ENCODE measurements around the gene SAP25.

- TF ChIP-seq CTCF (IDR thresholded peaks at IDR 0.05; ENCODE audit: insufficient read depth, low read depth, low read length): no peak
- TF ChIP-seq EZH2 (IDR thresholded peaks at IDR 0.05; ENCODE audit: insufficient read depth, low read length): no peak
Measured at GRCh38 chr7:100567031-100567730, 6.5 kb downstream of the SAP25 start.

Data from astrocyte (in vitro differentiated cells and primary cell).